GM19438 (cell line): ENCODE data around the gene MARVELD1.
"Not testable (repeated sequence)": the region's sequence is repeated elsewhere in the genome, so short reads cannot be mapped to it uniquely, and the experiment has no call there.

Experiments
- ATAC-seq: cut with Tn5 transposase; IDR thresholded peaks from one replicate; pipeline ENCODE4 v1.9.1; 2021; ENCODE audit warnings: low read depth; ENCODE audit not compliant: unreplicated experiment

Gene MARVELD1

GRCh38 chr10:97689559-97690020 is 23.9 kb upstream of the MARVELD1 start:
- no peak for ATAC-seq

GRCh38 chr10:97690133-97690532 is 23.4 kb upstream of the MARVELD1 start:
- ATAC-seq = no peak

GRCh38 chr10:97698072-97698655 is 15.4 kb upstream of the MARVELD1 start:
- ATAC-seq = not testable (repeated sequence)

GRCh38 chr10:97701438-97702069 is 12.0 kb upstream of the MARVELD1 start:
- no peak for ATAC-seq

- no peak for ATAC-seq
Measured at GRCh38 chr10:97703398-97704067, 10.0 kb upstream of the MARVELD1 start.

GRCh38 chr10:97704341-97704740 is 9.2 kb upstream of the MARVELD1 start:
- ATAC-seq = no peak

GRCh38 chr10:97705006-97705670 is 8.4 kb upstream of the MARVELD1 start:
- no peak for ATAC-seq

GRCh38 chr10:97707134-97707861 is 6.2 kb upstream of the MARVELD1 start:
- ATAC-seq = no peak

GRCh38 chr10:97708167-97708566 is 5.4 kb upstream of the MARVELD1 start:
- ATAC-seq = no peak

GRCh38 chr10:97708976-97709946 is 4.3 kb upstream of the MARVELD1 start:
- no peak for ATAC-seq

- ATAC-seq = no peak
Measured at GRCh38 chr10:97711640-97712572, 1.6 kb upstream of the MARVELD1 start.

GRCh38 chr10:97713826-97714400 is 383 bp downstream of the MARVELD1 start:
- ATAC-seq = peak; percentile 79

- ATAC-seq = peak; percentile 50
Measured at GRCh38 chr10:97714401-97715258, 1.1 kb downstream of the MARVELD1 start.

GRCh38 chr10:97715259-97715874 is 1.8 kb downstream of the MARVELD1 start:
- ATAC-seq = no peak

GRCh38 chr10:97717627-97718026 is 4.1 kb downstream of the MARVELD1 start:
- no peak for ATAC-seq

- ATAC-seq = no peak
Measured at GRCh38 chr10:97718178-97718577, 4.6 kb downstream of the MARVELD1 start.

GRCh38 chr10:97718659-97719142 is 5.2 kb downstream of the MARVELD1 start:
- no peak for ATAC-seq
